Endothelial cell of umbilical vein (primary cell): ENCODE measurements around the gene HSD3B7. TPM values are rescaled to one million over a fixed set of nuclear protein-coding genes. Genes with fewer than 3 reads are reported as not detected.

Experiments used
- BruUV-seq: library from RNA; stranded (reverse); fragments of 400-500 nt; replicated peaks from 2 replicates; lab custom pipeline; 2021; lab: Mats Ljungman, UMichigan
- CTCF ChIA-PET: fragments of 300-600, 350-600 bp; sonication (Branson Sonifier 250); formaldehyde crosslinking; loops from one replicate; lab custom pipeline; 2021; ENCODE audit warnings: antibody characterized with exemption, inconsistent platforms; lab: Charles Lee
- POLR2A ChIA-PET: fragments of 300-600, 350-600 bp; sonication (Branson Sonifier 250); formaldehyde crosslinking; loops from one replicate; lab custom pipeline; 2021; ENCODE audit warnings: antibody characterized with exemption, inconsistent platforms; lab: Charles Lee
- DNase-seq: peaks from one replicate; pipeline ENCODE4 v3.0.0-alpha.2; 2011; ENCODE audit warnings: low read depth, low spot score
- FAIRE-seq: peaks from 2 replicates; lab custom pipeline; 2011; peaks lifted over from hg19 to GRCh38; lab: Jason Lieb, UNC
- H2AFZ ChIP-seq: 2 replicates; pipeline ENCODE4 v1.6.0; 2012; ENCODE audit warnings: low read depth, low read length, control low read depth, inconsistent platforms
- H3K27ac ChIP-seq: 2 replicates; pipeline ENCODE4 v1.5.1; 2011; ENCODE audit warnings: low read depth, mild to moderate bottlenecking, control low read depth, low read length, moderate library complexity; ENCODE audit not compliant: insufficient read depth
- H3K27me3 ChIP-seq, 2 experiments: 2 replicates each; pipeline versions ENCODE4 v1.6.0 to v1.6.1; 2011; ENCODE audit warnings: low read length in 2 of 2, mixed read lengths in 1 of 2; ENCODE audit not compliant: control insufficient read depth in 2 of 2, insufficient read depth in 2 of 2
- H3K36me3 ChIP-seq, 2 experiments: 2 replicates in 1 of 2; 3 replicates in 1 of 2; pipeline ENCODE4 v1.5.1; 2011; ENCODE audit warnings: low read length in 2 of 2, mild to moderate bottlenecking in 1 of 2, moderate library complexity in 1 of 2; ENCODE audit not compliant: control insufficient read depth in 2 of 2, insufficient read depth in 2 of 2; ENCODE audit errors: extremely low read depth in 1 of 2
- H3K4me1 ChIP-seq: 3 replicates; pipeline ENCODE4 v1.5.1; 2011; ENCODE audit warnings: mild to moderate bottlenecking, low read length; ENCODE audit not compliant: control insufficient read depth, insufficient read depth; ENCODE audit errors: extremely low read depth
- H3K4me2 ChIP-seq: 2 replicates; pipeline ENCODE4 v1.6.1; 2011; ENCODE audit warnings: low read length, control low read depth, mixed read lengths; ENCODE audit not compliant: insufficient read depth
- H3K4me3 ChIP-seq, 3 experiments: fragments of 200-600 bp in 1 of 3; sonication (generic), shearing (Covaris generic) in 1 of 3; replicated peaks in 1 of 3; 2 replicates each; pipeline ENCODE4 v1.5.1; 2011 to 2016; ENCODE audit warnings: control low read depth in 3 of 3, low read length in 3 of 3, mild to moderate bottlenecking in 2 of 3, inconsistent platforms in 1 of 3, low read depth in 1 of 3, moderate library complexity in 1 of 3; ENCODE audit not compliant: insufficient read depth in 1 of 3
- H3K79me2 ChIP-seq: 2 replicates; pipeline ENCODE4 v1.6.0; 2012; ENCODE audit warnings: low read length, inconsistent platforms; ENCODE audit not compliant: control insufficient read depth, insufficient read depth
- H3K9ac ChIP-seq: replicated peaks from 2 replicates; pipeline ENCODE3; 2011; ENCODE audit warnings: low read length, control low read depth; ENCODE audit not compliant: insufficient read depth; ENCODE audit errors: extremely low read depth
- H3K9me1 ChIP-seq: replicated peaks from 3 replicates; pipeline ENCODE4 v1.6.0; 2011; ENCODE audit warnings: mild to moderate bottlenecking, low read length; ENCODE audit not compliant: control insufficient read depth, insufficient read depth; ENCODE audit errors: extremely low read depth
- H3K9me3 ChIP-seq: replicated peaks from 2 replicates; pipeline ENCODE4 v1.5.1; 2012; ENCODE audit warnings: low read length, inconsistent platforms; ENCODE audit not compliant: control insufficient read depth, insufficient read depth
- H4K20me1 ChIP-seq: replicated peaks from 2 replicates; pipeline ENCODE3; 2011; ENCODE audit warnings: mild to moderate bottlenecking, low read length; ENCODE audit not compliant: control insufficient read depth, insufficient read depth; ENCODE audit errors: extremely low read depth
- CTCF ChIP-seq, 2 donors: IDR thresholded peaks; 1 replicate in 1 of 2; 2 replicates in 1 of 2; pipeline ENCODE4 v1.5.1; 2011; ENCODE audit warnings: low read length in 2 of 2, mild to moderate bottlenecking in 2 of 2, moderate library complexity in 2 of 2, control low read depth in 1 of 2, inconsistent platforms in 1 of 2, low read depth in 1 of 2; ENCODE audit not compliant: insufficient read depth in 1 of 2; ENCODE audit errors: extremely low read depth in 1 of 2
- EZH2 ChIP-seq: IDR thresholded peaks from 2 replicates; pipeline ENCODE4 v1.6.1; 2012; ENCODE audit warnings: borderline replicate concordance, low read depth, mild to moderate bottlenecking, moderate library complexity, low read length, inconsistent platforms; ENCODE audit not compliant: severe bottlenecking
- FOS ChIP-seq: IDR thresholded peaks from 2 replicates; pipeline ENCODE4 v1.6.1; 2011; ENCODE audit warnings: mild to moderate bottlenecking, low read length, moderate library complexity, borderline replicate concordance; ENCODE audit not compliant: insufficient read depth
- GATA2 ChIP-seq: IDR thresholded peaks from 2 replicates; pipeline ENCODE4 v1.7.0; 2011; ENCODE audit warnings: low read depth, mild to moderate bottlenecking, moderate library complexity, mixed read lengths, low read length; ENCODE audit not compliant: insufficient read length, insufficient read depth
- JUN ChIP-seq: IDR thresholded peaks from 2 replicates; pipeline ENCODE4 v1.6.1; 2011; ENCODE audit warnings: borderline replicate concordance, low read depth; ENCODE audit not compliant: insufficient read length, insufficient read depth
- MAX ChIP-seq: IDR thresholded peaks from 2 replicates; pipeline ENCODE4 v1.6.1; 2011; ENCODE audit not compliant: insufficient read depth, insufficient read length
- MYC ChIP-seq: IDR thresholded peaks from one replicate; pipeline ENCODE4 v1.6.1; 2011; ENCODE audit warnings: mild to moderate bottlenecking, low read depth, low read length
- POLR2A ChIP-seq: IDR thresholded peaks from 2 replicates; pipeline ENCODE4 v1.6.1; 2012; ENCODE audit warnings: low read depth, mild to moderate bottlenecking, control low read depth, low read length
- POLR2AphosphoS5 ChIP-seq: IDR thresholded peaks from 2 replicates; pipeline ENCODE4 v1.6.1; 2012; ENCODE audit warnings: low read depth, mild to moderate bottlenecking, control low read depth, low read length, moderate library complexity; ENCODE audit not compliant: insufficient read depth
- dilution Hi-C: fragments of 300-500 bp; cut with MboI; formaldehyde crosslinking; loops from one replicate; pipeline ENCODE4 v1.15.0; 2019; ENCODE audit warnings: low sequenced_read_pairs; ENCODE audit not compliant: extremely low pct_ligation_motif_present
- intact Hi-C: fragments of 100-400 bp; cut with micrococcal nuclease; formaldehyde crosslinking; loops from one replicate; pipeline ENCODE4 v1.10.0; 2022
- polyA plus RNA-seq, 4 experiments: library from polyadenylated mRNA; depleted of rRNA in 3 of 4; stranded (reverse) in 3 of 4; unstranded in 1 of 4; fragments of >200 nt; gene quantifications; 2 replicates each; pipeline versions ENCODE4 v1.2.1 to v1.2.3, GENCODE V29; 2011 to 2012; ENCODE audit warnings: missing spikeins in 1 of 4
- total RNA-seq: library from RNA; stranded (reverse); gene quantifications from 2 replicates; pipeline ENCODE4 v1.2.3, GENCODE V29; 2021

Gene HSD3B7
- total and polyA plus RNA-seq, 2 donors (not counting 3 experiments of a cell fraction or from before 2014, with no cell fraction given): 3.5 to 4.8 TPM

- H4K20me1 ChIP-seq: no peaks in the 10 kb centered on the region
- FAIRE-seq (no peak), DNase-seq (no peak)
- no peak overlapping the region for H3K4me2 ChIP-seq
- TF ChIP-seq GATA2 (no peak), POLR2AphosphoS5 (no peak), MYC (no peak), EZH2 (no peak), MAX (no peak), FOS (no peak), POLR2A (no peak), CTCF (IDR thresholded peaks at IDR 0.05; ENCODE audit: extremely low read depth in 1 of 2, insufficient read depth in 1 of 2, low read depth in 1 of 2, low read length in 2 of 2) (no peak), JUN (no peak)
- intact Hi-C loops (no loop called here), dilution Hi-C loops (no loop called here)
- BruUV-seq: no TSS peak
- H3K27ac ChIP-seq: no peak overlapping the region
- CTCF ChIA-PET: interaction anchor here (1.8 kb wide), 1 partner anchor 14 kb away, joined by 5 read pairs; the partner anchor contains the start of gene HSD3B7
- H2AFZ ChIP-seq: no peak overlapping the region
- peaks cover 29 to 53% of the 10 kb centered on the region in 2 experiments for H3K36me3 ChIP-seq
- no peaks in the 10 kb centered on the region for H3K79me2 ChIP-seq
- no peak overlapping the region for H3K4me3 ChIP-seq
- POLR2A ChIA-PET: no interaction called here
- no peaks in the 10 kb centered on the region for H3K4me1 ChIP-seq
- no peaks in the 10 kb centered on the region for H3K27me3 ChIP-seq
- H3K9me1 ChIP-seq: no peaks in the 10 kb centered on the region
- no peaks in the 10 kb centered on the region for H3K9me3 ChIP-seq
- H3K9ac ChIP-seq: no peak overlapping the region
Observed at GRCh38 chr16:30971298-30971697, 13.7 kb upstream of the HSD3B7 start.
